CD14-positive monocyte (primary cell): ENCODE measurements around the gene RCOR2. TPM values are rescaled to one million over a fixed set of nuclear protein-coding genes. Genes with fewer than 3 reads are reported as not detected.

ENCODE experiments used
- DNase-seq, 3 donors: peaks; one replicate each; pipeline ENCODE4 v3.0.0-alpha.2; 2011 to 2022
- H2AFZ ChIP-seq: 2 replicates; pipeline ENCODE4 v1.6.0; 2012; ENCODE audit warnings: mild to moderate bottlenecking, low read depth, low read length, inconsistent platforms; ENCODE audit not compliant: insufficient read depth, poor library complexity, severe bottlenecking
- H3K27ac ChIP-seq, 2 donors: 1 replicate in 1 of 2; 2 replicates in 1 of 2; pipeline ENCODE4 v1.5.1; 2012 to 2013; ENCODE audit warnings: low read length in 2 of 2, control low read depth in 1 of 2, inconsistent platforms in 1 of 2, low read depth in 1 of 2, mild to moderate bottlenecking in 1 of 2
- H3K27me3 ChIP-seq, 2 donors: one replicate each; pipeline versions ENCODE4 v1.6.0 to v1.6.1; 2011 to 2013; ENCODE audit warnings: low read length in 2 of 2; ENCODE audit not compliant: control insufficient read depth in 2 of 2, insufficient read depth in 2 of 2
- H3K36me3 ChIP-seq, 2 donors: replicated peaks in 1 of 2; 1 replicate in 1 of 2; 2 replicates in 1 of 2; pipeline versions ENCODE4 v1.5.1 to v1.6.1; 2012 to 2013; ENCODE audit warnings: low read length in 2 of 2, control low read depth in 1 of 2, inconsistent platforms in 1 of 2, mild to moderate bottlenecking in 1 of 2; ENCODE audit not compliant: insufficient read depth in 2 of 2, control insufficient read depth in 1 of 2
- H3K4me1 ChIP-seq, 2 donors: 1 replicate in 1 of 2; 2 replicates in 1 of 2; pipeline versions ENCODE4 v1.5.1 to v1.6.1; 2012 to 2013; ENCODE audit warnings: low read length in 2 of 2, control low read depth in 1 of 2, inconsistent platforms in 1 of 2, mild to moderate bottlenecking in 1 of 2, moderate library complexity in 1 of 2; ENCODE audit not compliant: insufficient read depth in 2 of 2, control insufficient read depth in 1 of 2
- H3K4me2 ChIP-seq: replicated peaks from 2 replicates; pipeline ENCODE3; 2012; ENCODE audit warnings: low read length, moderate library complexity, mild to moderate bottlenecking; ENCODE audit not compliant: poor library complexity, severe bottlenecking; ENCODE audit errors: extremely low read depth
- H3K4me3 ChIP-seq, 3 experiments: fragments of 200-600 bp in 1 of 3; sonication (generic) in 1 of 3; replicated peaks in 1 of 3; 1 replicate in 2 of 3; 2 replicates in 1 of 3; pipeline ENCODE4 v1.5.1; 2011 to 2013; ENCODE audit warnings: low read length in 3 of 3, mild to moderate bottlenecking in 3 of 3, control low read depth in 2 of 3, low read depth in 2 of 3, inconsistent platforms in 1 of 3, moderate library complexity in 1 of 3
- H3K79me2 ChIP-seq: 2 replicates; pipeline ENCODE4 v1.6.0; 2012; ENCODE audit warnings: mild to moderate bottlenecking, control low read depth, inconsistent platforms, low read length, moderate library complexity; ENCODE audit not compliant: insufficient read depth
- H3K9ac ChIP-seq: 2 replicates; pipeline ENCODE4 v1.6.0; 2017; ENCODE audit warnings: low read length, mild to moderate bottlenecking; ENCODE audit not compliant: insufficient read depth, poor library complexity, severe bottlenecking
- H3K9me3 ChIP-seq, 2 donors: replicated peaks in 1 of 2; 1 replicate in 1 of 2; 2 replicates in 1 of 2; pipeline versions ENCODE4 v1.5.1 to v1.6.1; 2012 to 2013; ENCODE audit warnings: low read length in 2 of 2, control low read depth in 1 of 2; ENCODE audit not compliant: control insufficient read depth in 1 of 2, insufficient read depth in 1 of 2
- H4K20me1 ChIP-seq: 2 replicates; pipeline ENCODE4 v1.6.0; 2012; ENCODE audit warnings: mild to moderate bottlenecking, low read length, control low read depth, moderate library complexity; ENCODE audit not compliant: insufficient read depth
- H3K27ac Mint-ChIP-seq, 7 donors: one replicate each; pipeline ENCODE4 v1.8.0; 2020; ENCODE audit warnings: mild to moderate bottlenecking in 7 of 7, mixed read lengths in 7 of 7, moderate library complexity in 6 of 7, inconsistent platforms in 2 of 7
- H3K27me3 Mint-ChIP-seq, 3 donors: one replicate each; pipeline ENCODE4 v1.8.0; 2021 to 2022; ENCODE audit warnings: low read depth in 3 of 3, mild to moderate bottlenecking in 3 of 3, mixed read lengths in 3 of 3, moderate library complexity in 3 of 3, inconsistent platforms in 1 of 3
- H3K36me3 Mint-ChIP-seq, 2 donors: one replicate each; pipeline ENCODE4 v1.8.0; 2020; ENCODE audit warnings: mixed read lengths in 2 of 2, inconsistent platforms in 1 of 2, mild to moderate bottlenecking in 1 of 2
- H3K4me1 Mint-ChIP-seq: one replicate; pipeline ENCODE4 v1.8.0; 2020; ENCODE audit warnings: mild to moderate bottlenecking, mixed read lengths
- H3K4me3 Mint-ChIP-seq, 2 donors: one replicate each; pipeline ENCODE4 v1.8.0; 2020; ENCODE audit warnings: mild to moderate bottlenecking in 2 of 2, mixed read lengths in 2 of 2, moderate library complexity in 1 of 2
- H3K9me3 Mint-ChIP-seq, 7 donors: one replicate each; pipeline ENCODE4 v1.8.0; 2020 to 2022; ENCODE audit warnings: mixed read lengths in 7 of 7, mild to moderate bottlenecking in 6 of 7, moderate library complexity in 6 of 7, inconsistent platforms in 2 of 7
- CTCF ChIP-seq: fragments of 200-600 bp; IDR thresholded peaks from one replicate; pipeline ENCODE4 v1.8.0; 2022; ENCODE audit warnings: antibody characterized with exemption, mild to moderate bottlenecking
- WGBS: methylation state at CpG from one replicate; pipeline ENCODE4 v1.1.5; 2013; ENCODE audit warnings: missing lambda C conversion rate; ENCODE audit not compliant: insufficient coverage; 5-methylcytosine and 5-hydroxymethylcytosine counted together
- intact Hi-C, 2 donors: fragments of 100-400 bp; cut with micrococcal nuclease; formaldehyde crosslinking; loops; one replicate each; pipeline versions ENCODE4 v1.15.0 to v1.15.1; 2023
- polyA plus RNA-seq, 3 donors: library from polyadenylated mRNA; depleted of rRNA in 1 of 3; unstranded in 2 of 3; stranded (reverse) in 1 of 3; fragments of 300-500 nt in 2 of 3; fragments of >200 nt in 1 of 3; fragmentation: Illumina TruSeq in 2 of 3; gene quantifications; 1 replicate in 2 of 3; 2 replicates in 1 of 3; pipeline ENCODE4 v1.2.3, GENCODE V29; 2012 to 2021

Gene RCOR2
- polyA plus RNA-seq, 3 donors, result not detected

GRCh38 chr11:63879598-63880402 lies 37.2 kb downstream of the RCOR2 start:
- Histone ChIP-seq H3K79me2 (peaks cover 99% of the 10 kb centered on the region), H3K36me3 (peaks cover 21 to 51% of the 10 kb centered on the region in 2 donors), H3K4me1 (peaks cover 21 to 23% of the 10 kb centered on the region in 2 donors), H3K27me3 (no peaks in the 10 kb centered on the region), H3K9ac (no peak overlapping the region), H4K20me1 (peaks cover 100% of the 10 kb centered on the region), H2AFZ (no peak overlapping the region), H3K9me3 (no peaks in the 10 kb centered on the region), H3K4me3 (no peak overlapping the region), H3K27ac (peak overlapping the region in 1 of 2 donors; percentile 23), H3K4me2 (no peak overlapping the region)
- Mint-ChIP-seq H3K4me1 (peaks cover 48% of the 10 kb centered on the region), H3K27ac (peak overlapping the region in 3 of 7 donors; percentile 18 to 66 (median 51)), H3K27me3 (no peaks in the 10 kb centered on the region), H3K4me3 (no peak overlapping the region), H3K9me3 (no peaks in the 10 kb centered on the region), H3K36me3 (peaks cover 26 to 66% of the 10 kb centered on the region in 2 donors)
- intact Hi-C loops, result no loop called here
- no peak for TF ChIP-seq CTCF
- WGBS, result no CpG with 5 or more reads among the region's 2 CpGs
- DNase-seq, result no peak

- H3K4me1 Mint-ChIP-seq, result peaks cover 49% of the 10 kb centered on the region
- H3K4me1 ChIP-seq, result peaks cover 26 to 28% of the 10 kb centered on the region in 2 donors
Observed at GRCh38 chr11:63877658-63878241, 39.2 kb downstream of the RCOR2 start.

More at GRCh38 chr11:63877658-63878241, 39.2 kb downstream of the RCOR2 start:
- Histone ChIP-seq H3K27ac (peak overlapping the region in 1 of 2 donors; percentile 7), H2AFZ (no peak overlapping the region), H3K36me3 (peaks cover 18 to 54% of the 10 kb centered on the region in 2 donors), H4K20me1 (peaks cover 100% of the 10 kb centered on the region), H3K4me2 (no peak overlapping the region), H3K79me2 (peaks cover 99% of the 10 kb centered on the region), H3K27me3 (no peaks in the 10 kb centered on the region), H3K9me3 (no peaks in the 10 kb centered on the region), H3K4me3 (no peak overlapping the region), H3K9ac (no peak overlapping the region)
- peaks cover 33 to 68% of the 10 kb centered on the region in 2 donors for H3K36me3 Mint-ChIP-seq
- DNase-seq, result no peak
- no peaks in the 10 kb centered on the region for H3K27me3 Mint-ChIP-seq
- no peaks in the 10 kb centered on the region for H3K9me3 Mint-ChIP-seq
- no peak overlapping the region for H3K4me3 Mint-ChIP-seq
- 98% methylated on average over 4 of the region's 6 CpGs for WGBS
- intact Hi-C loops, result no loop called here
- H3K27ac Mint-ChIP-seq, result peak overlapping the region in 3 of 7 donors; percentile 25 to 78 (median 42)
- no peak for TF ChIP-seq CTCF
